OCI-LY3 (cell line): Measurements from ENCODE around the gene BFSP1.

Experiments
- H2AFZ ChIP-seq: fragments of 200-600, 300-600 bp; shearing (Covaris generic); 2 replicates; pipeline ENCODE4 v1.6.0; 2014; ENCODE audit warnings: antibody characterized with exemption, low read depth, low read length
- H3K27ac ChIP-seq: fragments of 200-600, 300-600 bp; sonication (generic); 2 replicates; pipeline ENCODE4 v1.5.1; 2014; ENCODE audit warnings: mild to moderate bottlenecking, low read length, moderate library complexity, mixed read lengths
- H3K27me3 ChIP-seq: fragments of 200-600, 300-600 bp; sonication (generic); 2 replicates; pipeline ENCODE4 v1.6.1; 2014; ENCODE audit warnings: low read depth, low read length, mixed read lengths
- H3K36me3 ChIP-seq: fragments of 200-600, 300-600 bp; sonication (generic); replicated peaks from 2 replicates; pipeline ENCODE3; 2014; ENCODE audit warnings: low read depth, low read length, mixed read lengths
- H3K4me1 ChIP-seq: fragments of 300-600, 200-600 bp; sonication (generic); 2 replicates; pipeline ENCODE4 v1.6.1; 2014; ENCODE audit warnings: low read length, mixed read lengths
- H3K4me2 ChIP-seq: fragments of 200-600, 300-600 bp; sonication (generic); 2 replicates; pipeline ENCODE4 v1.6.1; 2014; ENCODE audit warnings: low read length, mixed read lengths
- H3K4me3 ChIP-seq: fragments of 300-600, 200-600 bp; sonication (generic); 2 replicates; pipeline ENCODE4 v1.5.1; 2014; ENCODE audit warnings: antibody characterized with exemption, mild to moderate bottlenecking, low read length, moderate library complexity
- H3K79me2 ChIP-seq: fragments of 300-600, 200-600 bp; shearing (Covaris generic); 2 replicates; pipeline ENCODE4 v1.6.1; 2014; ENCODE audit warnings: mild to moderate bottlenecking, low read length, mixed read lengths
- H3K9ac ChIP-seq: fragments of 300-600, 200-600 bp; shearing (Covaris generic); 2 replicates; pipeline ENCODE4 v1.6.0; 2014; ENCODE audit warnings: mild to moderate bottlenecking, low read length, moderate library complexity
- H3K9me3 ChIP-seq: fragments of 200-600, 300-600 bp; shearing (Covaris generic); 2 replicates; pipeline ENCODE4 v1.6.1; 2014; ENCODE audit warnings: low read length, mixed read lengths; ENCODE audit not compliant: insufficient read depth
- H4K20me1 ChIP-seq: fragments of 200-600, 300-600 bp; sonication (generic); 2 replicates; pipeline ENCODE4 v1.6.1; 2016; ENCODE audit warnings: low read length, mixed read lengths; ENCODE audit not compliant: insufficient read depth
- CTCF ChIP-seq: fragments of 200-600, 300-600 bp; sonication (generic); IDR thresholded peaks from 2 replicates; pipeline ENCODE4 v1.5.1; 2014; ENCODE audit warnings: antibody characterized with exemption, low read length, low read depth
- EZH2phosphoT487 ChIP-seq: fragments of 200-600 bp; shearing (Covaris generic); IDR thresholded peaks from 2 replicates; pipeline ENCODE4 v1.6.1; 2018; ENCODE audit warnings: antibody characterized with exemption, mixed run types, low read depth

BFSP1 gene

DNA sequence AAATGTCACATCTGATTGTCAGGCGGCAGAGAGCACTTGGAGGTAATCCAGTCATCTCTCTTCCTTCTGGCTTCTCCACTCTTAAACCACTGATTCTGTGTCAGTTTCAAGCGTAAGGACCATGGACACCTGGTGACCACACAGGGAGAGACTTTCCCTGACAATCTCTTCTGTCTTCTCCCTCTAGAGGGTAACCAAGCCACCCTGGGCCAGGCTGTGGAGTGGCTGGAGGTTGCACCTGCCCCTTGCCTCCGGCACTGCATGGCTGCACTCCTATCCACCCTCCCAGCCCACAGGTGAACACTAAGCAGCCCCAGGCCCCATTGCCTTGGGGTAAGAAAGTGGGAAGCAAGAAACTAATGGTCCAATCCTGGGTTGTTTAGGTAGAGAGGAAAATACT lies 78.7 kb downstream of the BFSP1 start:
- no peak overlapping the region for H3K27ac ChIP-seq
- no peaks in the 10 kb centered on the region for H4K20me1 ChIP-seq
- no peak overlapping the region for H3K4me2 ChIP-seq
- no peaks in the 10 kb centered on the region for H3K4me1 ChIP-seq
- H3K9ac ChIP-seq, result no peak overlapping the region
- peaks cover 59% of the 10 kb centered on the region for H3K27me3 ChIP-seq
- no peak overlapping the region for H3K4me3 ChIP-seq
- no peaks in the 10 kb centered on the region for H3K36me3 ChIP-seq
- H3K79me2 ChIP-seq, result no peaks in the 10 kb centered on the region
- TF ChIP-seq CTCF (no peak), EZH2phosphoT487 (no peak)
- H2AFZ ChIP-seq, result no peak overlapping the region
- H3K9me3 ChIP-seq, result no peaks in the 10 kb centered on the region

- Histone ChIP-seq H3K36me3 (no peaks in the 10 kb centered on the region), H3K9ac (no peak overlapping the region), H3K27ac (no peak overlapping the region), H3K9me3 (no peaks in the 10 kb centered on the region), H3K79me2 (no peaks in the 10 kb centered on the region), H3K4me2 (no peak overlapping the region), H3K27me3 (peaks cover 53% of the 10 kb centered on the region), H2AFZ (no peak overlapping the region), H3K4me3 (no peak overlapping the region), H4K20me1 (no peaks in the 10 kb centered on the region), H3K4me1 (no peaks in the 10 kb centered on the region)
- TF ChIP-seq CTCF (no peak), EZH2phosphoT487 (no peak)
Observed at GRCh38 chr20:17449031-17449430, 82.1 kb downstream of the BFSP1 start.

DNA sequence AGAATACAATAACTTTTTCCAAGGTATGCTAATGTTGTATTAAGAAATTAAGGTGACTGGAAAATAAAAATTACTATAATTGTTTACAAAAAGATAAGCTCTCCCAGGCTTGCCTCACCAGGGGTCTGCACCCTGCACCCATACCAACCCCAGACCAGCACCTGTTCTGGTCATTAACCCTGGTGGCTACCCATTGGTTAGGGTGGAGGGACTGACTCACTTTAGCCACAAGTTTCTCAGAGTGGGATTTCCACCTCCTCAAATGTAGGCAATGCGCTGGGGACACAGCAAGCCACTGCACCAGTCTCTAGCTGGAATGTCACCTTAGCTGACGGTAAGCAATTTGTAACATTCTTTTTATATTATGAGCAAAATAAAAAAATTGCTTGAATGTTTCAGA lies 83.1 kb downstream of the BFSP1 start:
- Histone ChIP-seq H2AFZ (no peak overlapping the region), H4K20me1 (no peaks in the 10 kb centered on the region), H3K9ac (no peak overlapping the region), H3K4me2 (no peak overlapping the region), H3K4me3 (no peak overlapping the region), H3K4me1 (no peaks in the 10 kb centered on the region), H3K27ac (no peak overlapping the region), H3K79me2 (no peaks in the 10 kb centered on the region), H3K27me3 (peaks cover 54% of the 10 kb centered on the region), H3K9me3 (no peaks in the 10 kb centered on the region), H3K36me3 (no peaks in the 10 kb centered on the region)
- TF ChIP-seq EZH2phosphoT487 (no peak), CTCF (no peak)

DNA sequence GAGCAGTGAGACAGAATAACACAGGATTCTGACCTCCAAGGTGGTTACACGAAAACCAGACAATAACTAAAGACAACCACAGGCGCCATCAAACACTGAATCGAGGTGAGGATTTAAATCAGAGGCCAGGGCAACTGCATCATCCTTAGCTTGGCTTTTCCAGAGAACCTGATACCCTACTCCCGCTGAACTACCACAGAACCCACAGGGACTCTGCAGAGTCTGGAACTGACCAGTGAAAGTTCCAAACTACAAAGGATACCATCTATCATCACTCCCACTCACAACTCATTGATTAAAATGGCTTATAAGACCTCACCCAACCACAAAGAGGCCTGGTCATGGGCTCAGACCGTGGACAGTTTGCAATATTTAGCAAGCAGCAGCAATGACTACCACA lies 85.0 kb downstream of the BFSP1 start:
- Histone ChIP-seq H3K4me2 (no peak overlapping the region), H2AFZ (no peak overlapping the region), H3K36me3 (no peaks in the 10 kb centered on the region), H3K9me3 (no peaks in the 10 kb centered on the region), H3K4me1 (no peaks in the 10 kb centered on the region), H3K27me3 (peaks cover 52% of the 10 kb centered on the region), H3K4me3 (no peak overlapping the region), H3K79me2 (no peaks in the 10 kb centered on the region), H4K20me1 (no peaks in the 10 kb centered on the region), H3K27ac (no peak overlapping the region), H3K9ac (no peak overlapping the region)
- TF ChIP-seq CTCF (no peak), EZH2phosphoT487 (no peak)
